Measurements from ENCODE around the gene BLOC1S6. TPM values are rescaled to one million over a fixed set of nuclear protein-coding genes. Genes with fewer than 3 reads are reported as not detected.

The BLOC1S6 gene
- polyA plus RNA-seq, 4 donors, result 40.3 to 57.3 (median 47.1) TPM

- peak in 1 of 4 donors; percentile 94 for DNase-seq (ENCODE audit: low read depth in 4 of 4, low spot score in 2 of 4)
Measured at GRCh38 chr15:45586601-45587094, 531 bp upstream of the BLOC1S6 start.

- no peak for DNase-seq (ENCODE audit: low read depth in 4 of 4, low spot score in 2 of 4)
Measured at GRCh38 chr15:45587863-45588170, 638 bp downstream of the BLOC1S6 start.

GRCh38 chr15:45588219-45588875 lies 1.2 kb downstream of the BLOC1S6 start:
- no peak for DNase-seq (ENCODE audit: low read depth in 4 of 4, low spot score in 2 of 4)

- DNase-seq (ENCODE audit: low read depth in 4 of 4, low spot score in 2 of 4), result no peak
Measured at GRCh38 chr15:45589256-45589655, 2.1 kb downstream of the BLOC1S6 start.

GRCh38 chr15:45594319-45594718 lies 7.1 kb downstream of the BLOC1S6 start:
- no peak for DNase-seq (ENCODE audit: low read depth in 4 of 4, low spot score in 2 of 4)

- DNase-seq (ENCODE audit: low read depth in 4 of 4, low spot score in 2 of 4), result no peak
Measured at GRCh38 chr15:45594835-45595530, 7.8 kb downstream of the BLOC1S6 start.

DNA sequence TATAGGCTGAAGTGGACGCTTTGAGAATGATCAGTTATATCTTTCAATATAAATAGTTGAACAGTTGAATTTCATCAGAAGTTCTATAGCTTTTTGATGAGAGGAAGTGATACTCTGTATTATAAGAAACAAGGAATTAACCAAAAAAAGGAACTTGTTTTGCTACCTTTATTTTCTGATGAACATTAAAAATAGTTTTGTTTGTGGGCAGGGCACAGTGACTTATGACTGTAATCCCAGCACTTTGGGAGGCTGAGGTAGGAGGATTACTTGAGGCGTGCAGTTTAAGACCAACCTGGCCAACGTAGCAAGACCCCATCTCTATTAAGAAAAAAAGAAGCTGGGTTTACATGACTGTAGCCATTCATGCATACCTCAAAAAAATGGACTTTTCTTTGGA lies 16.7 kb downstream of the BLOC1S6 start:
- no peak for DNase-seq (ENCODE audit: low read depth in 4 of 4, low spot score in 2 of 4)

DNA sequence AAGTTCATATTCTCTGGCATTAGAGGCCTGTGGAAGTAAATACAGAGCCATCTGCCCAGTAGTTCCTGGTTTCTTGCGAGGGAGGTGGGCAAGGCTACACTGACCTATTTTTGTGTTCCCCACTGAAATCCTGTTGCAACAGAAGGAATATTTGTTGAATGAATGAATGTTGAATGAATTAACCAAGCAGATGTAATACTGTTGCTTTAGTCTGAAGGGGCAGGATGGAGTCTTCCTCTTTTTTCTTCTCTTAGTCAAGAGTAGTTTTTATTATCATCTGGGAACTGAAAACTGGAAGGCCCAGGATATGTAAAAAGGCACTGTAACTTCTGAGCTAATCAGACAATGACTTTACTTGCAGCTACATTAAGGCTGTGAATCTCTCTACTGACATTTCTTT lies 17.1 kb downstream of the BLOC1S6 start:
- no peak for DNase-seq (ENCODE audit: low read depth in 4 of 4, low spot score in 2 of 4)

GRCh38 chr15:45606413-45606812 lies 19.2 kb downstream of the BLOC1S6 start:
- no peak for DNase-seq (ENCODE audit: low read depth in 4 of 4, low spot score in 2 of 4)

DNA sequence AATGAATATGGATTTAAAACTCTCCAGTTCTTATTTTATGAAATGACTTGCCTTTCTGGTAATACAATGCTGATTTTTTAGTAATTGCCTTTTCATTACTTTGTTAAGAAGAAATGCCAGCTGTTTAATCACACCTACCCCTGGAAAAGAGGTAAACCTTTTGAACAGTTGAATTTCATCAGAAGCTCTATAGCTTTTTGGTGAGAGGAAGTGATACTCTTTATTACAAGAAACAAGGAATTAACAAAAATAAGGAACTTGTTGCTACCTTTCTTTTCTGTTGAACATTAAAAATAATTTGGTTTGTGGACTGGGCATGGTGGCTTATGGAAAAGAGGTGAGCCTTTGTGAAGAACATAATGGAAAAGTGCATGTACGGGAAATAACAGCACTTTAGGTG lies 19.7 kb downstream of the BLOC1S6 start:
- DNase-seq (ENCODE audit: low read depth in 4 of 4, low spot score in 2 of 4), result no peak

DNA sequence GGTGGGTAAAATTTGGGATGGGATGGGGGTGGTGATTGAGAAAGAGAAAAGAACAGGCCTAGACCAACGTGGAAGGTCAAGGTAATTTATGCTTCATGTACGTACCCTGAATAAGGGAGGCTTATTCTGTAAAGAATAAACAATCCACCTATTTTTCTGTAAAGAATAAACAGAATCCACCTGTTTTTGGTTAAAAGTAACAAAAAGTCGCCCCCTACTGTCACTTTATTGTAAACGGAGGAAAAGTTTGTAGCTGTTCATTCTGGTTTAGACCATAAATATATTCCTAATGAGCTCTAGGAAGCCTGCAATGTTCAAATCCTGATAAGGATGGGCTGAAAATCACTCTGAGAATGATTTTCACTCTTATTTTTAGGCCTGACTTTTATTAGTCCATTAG lies 24.1 kb downstream of the BLOC1S6 start:
- DNase-seq (ENCODE audit: low read depth in 4 of 4, low spot score in 2 of 4), result no peak

DNA sequence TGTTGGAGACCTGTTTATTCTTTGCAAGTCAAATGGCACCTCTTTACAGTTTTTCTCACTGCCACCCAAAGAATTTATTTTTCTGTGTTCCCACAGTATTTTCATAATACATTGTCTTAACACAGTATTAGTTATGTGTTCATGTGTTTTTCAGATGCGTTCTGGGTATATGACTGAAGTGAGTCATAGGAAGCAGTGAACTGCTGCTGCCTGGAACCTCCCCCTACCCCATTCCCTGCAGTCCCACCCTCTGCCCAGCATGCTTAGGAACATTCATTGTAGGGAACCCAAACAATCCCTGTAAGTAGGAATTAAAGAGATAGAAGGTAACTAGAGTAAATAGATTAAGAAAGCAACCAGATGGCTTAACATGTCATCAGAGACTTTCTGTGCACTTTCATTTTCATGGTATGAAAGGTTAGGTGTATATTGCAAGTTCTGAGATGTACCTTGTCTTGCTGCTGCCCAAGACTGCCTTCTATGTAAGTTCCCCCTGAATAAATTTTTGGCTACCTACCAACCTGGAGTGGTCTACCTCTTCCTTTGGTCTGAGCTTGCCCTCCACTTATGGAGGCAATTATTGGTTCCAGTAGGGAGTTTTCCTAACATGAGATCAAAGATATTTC lies 25.7 kb downstream of the BLOC1S6 start:
- DNase-seq (ENCODE audit: low read depth in 4 of 4, low spot score in 2 of 4), result no peak

GRCh38 chr15:45616901-45617323 lies 29.7 kb downstream of the BLOC1S6 start:
- DNase-seq (ENCODE audit: low read depth in 4 of 4, low spot score in 2 of 4), result no peak

- no peak for DNase-seq (ENCODE audit: low read depth in 4 of 4, low spot score in 2 of 4)
Measured at GRCh38 chr15:45618813-45619212, 31.6 kb downstream of the BLOC1S6 start.

DNA sequence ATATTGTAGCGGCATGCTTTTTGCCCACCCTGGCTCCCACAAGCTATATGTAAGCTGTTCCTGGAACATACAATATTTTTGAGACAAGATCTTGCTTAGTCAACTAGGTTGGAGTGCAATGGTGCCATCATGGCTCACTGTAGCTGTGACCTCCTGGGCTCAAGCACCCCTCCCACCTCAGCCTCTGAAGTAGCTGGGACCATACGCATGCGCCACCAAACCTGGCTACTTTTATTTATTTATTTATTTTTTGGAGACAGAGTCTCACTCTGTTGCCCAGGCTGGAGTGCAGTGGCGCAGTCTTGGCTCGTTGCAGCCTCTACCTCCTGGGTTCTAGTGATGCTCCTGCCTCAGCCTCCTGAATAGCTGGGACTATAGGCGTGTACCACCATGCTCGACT lies 41.0 kb downstream of the BLOC1S6 start:
- no peak for DNase-seq (ENCODE audit: low read depth in 4 of 4, low spot score in 2 of 4)

DNA sequence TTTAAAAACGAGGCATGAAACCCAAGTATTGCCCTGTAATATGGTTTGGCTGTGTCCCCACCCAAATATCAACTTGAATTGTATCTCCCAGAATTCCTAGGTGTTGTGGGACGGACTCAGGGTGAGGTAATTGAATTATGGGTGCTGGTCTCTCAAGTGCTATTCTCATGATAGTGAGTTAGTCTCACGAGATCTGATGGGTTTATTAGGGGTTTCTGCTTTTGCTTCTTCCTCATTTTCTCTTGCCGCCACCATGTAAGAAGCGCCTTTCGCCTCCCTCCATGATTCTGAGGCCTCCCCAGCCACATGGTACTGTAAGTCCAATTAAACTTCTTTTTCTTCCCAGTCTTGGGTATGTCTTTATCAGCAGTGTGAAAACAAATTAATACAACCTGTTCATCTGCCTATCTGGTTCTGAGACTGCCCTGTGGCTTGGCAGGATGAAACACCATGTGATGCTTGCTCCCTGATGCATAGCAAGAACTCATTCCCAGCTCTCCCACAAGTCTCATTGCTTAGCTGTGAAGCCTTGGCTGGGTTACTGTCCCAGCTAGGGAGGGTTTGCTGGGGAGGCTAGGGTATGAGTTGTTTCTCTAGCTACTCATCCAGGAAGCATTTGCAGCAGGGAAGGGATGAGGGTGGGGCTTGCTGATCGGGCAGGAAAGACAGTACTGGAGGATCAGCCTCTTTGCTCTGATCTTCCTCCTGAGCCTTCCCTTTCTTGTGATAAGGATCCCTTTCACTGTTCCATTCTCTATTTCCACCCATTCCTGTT lies 43.9 kb downstream of the BLOC1S6 start:
- DNase-seq (ENCODE audit: low read depth in 4 of 4, low spot score in 2 of 4), result no peak

DNA sequence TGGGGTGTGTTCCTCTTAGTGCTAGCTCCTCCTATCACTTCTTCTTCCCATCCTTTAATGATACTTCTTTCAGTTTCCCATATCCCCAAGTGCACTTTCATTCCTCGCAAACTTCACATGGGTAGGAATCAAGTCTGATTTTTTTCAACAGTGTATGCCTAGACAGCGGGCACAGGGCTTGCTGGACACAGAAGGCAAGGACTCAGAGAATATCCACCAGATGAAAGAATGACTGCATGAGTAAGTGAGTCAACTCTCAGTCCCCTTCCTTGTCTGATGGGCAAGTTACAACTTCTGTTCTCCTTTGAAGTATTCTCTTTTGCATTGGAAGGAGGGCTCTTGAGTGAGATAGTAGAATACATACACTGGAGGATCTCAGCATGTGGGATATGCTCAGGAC lies 44.6 kb downstream of the BLOC1S6 start:
- DNase-seq (ENCODE audit: low read depth in 4 of 4, low spot score in 2 of 4), result no peak

- DNase-seq (ENCODE audit: low read depth in 4 of 4, low spot score in 2 of 4), result peak in 1 of 4 donors; percentile 39
Measured at GRCh38 chr15:45634432-45635190, 47.4 kb downstream of the BLOC1S6 start, which contains the start of gene SQOR. Gene SQOR, plus strand, starts transcription at chr15:45635029. Its CDS starts 23,895 bp downstream, at chr15:45658924.

GRCh38 chr15:45635191-45635638 lies 48.0 kb downstream of the BLOC1S6 start:
- peak in 1 of 4 donors; percentile 45 for DNase-seq (ENCODE audit: low read depth in 4 of 4, low spot score in 2 of 4)

- no peak for DNase-seq (ENCODE audit: low read depth in 4 of 4, low spot score in 2 of 4)
Measured at GRCh38 chr15:45635763-45636292, 48.6 kb downstream of the BLOC1S6 start.
